Neural crest cell (in vitro differentiated cells): Measurements from ENCODE around the gene MGST3. TPM values are rescaled to one million over a fixed set of nuclear protein-coding genes. Genes with fewer than 3 reads are reported as not detected.
A peak's percentile ranks its signal among the peaks of the same experiment; 100 is the strongest.

Source experiments
- DNase-seq: peaks from one replicate; pipeline ENCODE4 v3.0.0; 2021; ENCODE audit warnings: low read depth, mixed read lengths, low spot score
- H3K27ac Mint-ChIP-seq: one replicate; pipeline ENCODE4 v1.8.0; 2021; ENCODE audit warnings: mild to moderate bottlenecking, mixed read lengths; ENCODE audit not compliant: unreplicated experiment
- H3K27me3 Mint-ChIP-seq: 2 replicates; pipeline ENCODE4 v1.8.0; 2021; ENCODE audit warnings: low read depth, mild to moderate bottlenecking, mixed read lengths
- H3K36me3 Mint-ChIP-seq: 2 replicates; pipeline ENCODE4 v1.8.0; 2021; ENCODE audit warnings: low read depth, mild to moderate bottlenecking, mixed read lengths
- H3K4me1 Mint-ChIP-seq: 2 replicates; pipeline ENCODE4 v1.8.0; 2021; ENCODE audit warnings: mixed read lengths
- H3K4me3 Mint-ChIP-seq: one replicate; pipeline ENCODE4 v1.8.0; 2021; ENCODE audit warnings: mild to moderate bottlenecking, mixed read lengths
- H3K9me3 Mint-ChIP-seq: 2 replicates; pipeline ENCODE4 v1.8.0; 2021; ENCODE audit warnings: mixed read lengths
- CTCF ChIP-seq: fragments of 200-600 bp; sonication (generic); conservative IDR thresholded peaks from 2 replicates; pipeline ENCODE4 v1.5.0; 2021; ENCODE audit warnings: antibody characterized with exemption, mild to moderate bottlenecking
- total RNA-seq: library from RNA; stranded (reverse); gene quantifications from 2 replicates; pipeline ENCODE4 v1.2.1, GENCODE V29; 2021

The MGST3 gene
- total RNA-seq, 1 donor from 2014 or later: 94.2 TPM

GRCh38 chr1:165629848-165630628 is 996 bp upstream of the MGST3 start:
- Mint-ChIP-seq H3K27me3 (peaks cover 3% of the 10 kb centered on the region), H3K36me3 (no peaks in the 10 kb centered on the region), H3K9me3 (no peaks in the 10 kb centered on the region), H3K4me1 (peaks cover 16% of the 10 kb centered on the region), H3K4me3 (no peak overlapping the region), H3K27ac (no peak overlapping the region)
- DNase-seq: no peak
- TF ChIP-seq CTCF: no peak

- Mint-ChIP-seq H3K27ac (no peak overlapping the region), H3K4me3 (no peak overlapping the region), H3K27me3 (peaks cover 3% of the 10 kb centered on the region), H3K9me3 (no peaks in the 10 kb centered on the region), H3K36me3 (no peaks in the 10 kb centered on the region), H3K4me1 (peaks cover 25% of the 10 kb centered on the region)
- peak; percentile 46 for DNase-seq
- TF ChIP-seq CTCF: peak; percentile 23
These were observed 513 bp downstream of the MGST3 start for GRCh38 chr1:165631342-165632151.

- no peak for TF ChIP-seq CTCF
- Mint-ChIP-seq H3K36me3 (no peaks in the 10 kb centered on the region), H3K4me1 (peaks cover 30% of the 10 kb centered on the region), H3K4me3 (no peak overlapping the region), H3K27ac (no peak overlapping the region), H3K9me3 (no peaks in the 10 kb centered on the region), H3K27me3 (peaks cover 3% of the 10 kb centered on the region)
- no peak for DNase-seq
These were observed 1.1 kb downstream of the MGST3 start for GRCh38 chr1:165632152-165632469.

- H3K4me1 Mint-ChIP-seq: peaks cover 30% of the 10 kb centered on the region
- no peak for DNase-seq
- H3K4me3 Mint-ChIP-seq: no peak overlapping the region
- H3K27ac Mint-ChIP-seq: no peak overlapping the region
- peaks cover 3% of the 10 kb centered on the region for H3K27me3 Mint-ChIP-seq
- no peaks in the 10 kb centered on the region for H3K9me3 Mint-ChIP-seq
- no peak for TF ChIP-seq CTCF
- no peaks in the 10 kb centered on the region for H3K36me3 Mint-ChIP-seq
These were observed 1.5 kb downstream of the MGST3 start for GRCh38 chr1:165632491-165632890.

GRCh38 chr1:165633614-165634013 is 2.6 kb downstream of the MGST3 start:
- Mint-ChIP-seq H3K4me1 (peaks cover 30% of the 10 kb centered on the region), H3K4me3 (peak overlapping the region; percentile 44), H3K27me3 (peaks cover 3% of the 10 kb centered on the region), H3K36me3 (no peaks in the 10 kb centered on the region), H3K27ac (no peak overlapping the region), H3K9me3 (no peaks in the 10 kb centered on the region)
- no peak for DNase-seq
- no peak for TF ChIP-seq CTCF
